H9 (cell line): ENCODE measurements around the gene DUS1L. TPM values are rescaled to one million over a fixed set of nuclear protein-coding genes. Genes with fewer than 3 reads are reported as not detected.

ENCODE experiments used
- DNase-seq: peaks from one replicate; pipeline ENCODE4 v3.0.0-alpha.2; 2017
- H2AFZ ChIP-seq: one replicate; pipeline ENCODE4 v1.6.1; 2013; ENCODE audit warnings: mild to moderate bottlenecking, low read length, control low read depth, moderate library complexity
- H2AK5ac ChIP-seq: 2 replicates; pipeline ENCODE4 v1.6.1; 2013; ENCODE audit warnings: low read length, control low read depth, mixed read lengths; ENCODE audit not compliant: insufficient read length
- H2BK120ac ChIP-seq: one replicate; pipeline ENCODE4 v1.6.1; 2013; ENCODE audit warnings: low read depth, mild to moderate bottlenecking, low read length, control low read depth, inconsistent platforms; ENCODE audit not compliant: poor library complexity, severe bottlenecking
- H2BK12ac ChIP-seq: 2 replicates; pipeline ENCODE4 v1.6.1; 2013; ENCODE audit warnings: low read length, control low read depth, mixed read lengths, low read depth; ENCODE audit not compliant: insufficient read length
- H2BK15ac ChIP-seq: 2 replicates; pipeline ENCODE4 v1.6.1; 2013; ENCODE audit warnings: low read depth, low read length, control low read depth
- H2BK20ac ChIP-seq: one replicate; pipeline ENCODE4 v1.6.1; 2013; ENCODE audit warnings: low read depth, mild to moderate bottlenecking, low read length, control low read depth, inconsistent platforms; ENCODE audit not compliant: poor library complexity, severe bottlenecking
- H2BK5ac ChIP-seq: 2 replicates; pipeline ENCODE4 v1.6.1; 2013; ENCODE audit warnings: low read length, control low read depth, mixed read lengths; ENCODE audit not compliant: insufficient read length
- H3K14ac ChIP-seq: 2 replicates; pipeline ENCODE4 v1.6.1; 2013; ENCODE audit warnings: low read length, control low read depth; ENCODE audit not compliant: insufficient read depth
- H3K18ac ChIP-seq: 2 replicates; pipeline ENCODE4 v1.6.1; 2013; ENCODE audit warnings: low read depth, mild to moderate bottlenecking, mixed read lengths, low read length, control low read depth; ENCODE audit not compliant: insufficient read length
- H3K23ac ChIP-seq: 2 replicates; pipeline ENCODE4 v1.6.1; 2013; ENCODE audit warnings: low read length, control low read depth, mixed read lengths, low read depth; ENCODE audit not compliant: insufficient read length
- H3K23me2 ChIP-seq: 2 replicates; pipeline ENCODE4 v1.6.1; 2013; ENCODE audit warnings: low read depth, mild to moderate bottlenecking, mixed read lengths, low read length, control low read depth; ENCODE audit not compliant: insufficient read length, poor library complexity, severe bottlenecking
- H3K27ac ChIP-seq: 2 replicates; pipeline ENCODE4 v1.5.1; 2013; ENCODE audit warnings: low read length, control low read depth, mixed read lengths, low read depth; ENCODE audit not compliant: insufficient read length
- H3K27me3 ChIP-seq: 2 replicates; pipeline ENCODE4 v1.6.1; 2013; ENCODE audit warnings: low read length, control low read depth, inconsistent platforms; ENCODE audit not compliant: insufficient read depth
- H3K4ac ChIP-seq: 2 replicates; pipeline ENCODE4 v1.6.1; 2013; ENCODE audit warnings: low read depth, mild to moderate bottlenecking, control low read depth, inconsistent platforms, low read length, moderate library complexity
- H3K4me1 ChIP-seq: 2 replicates; pipeline ENCODE4 v1.6.1; 2013; ENCODE audit warnings: low read length, control low read depth, inconsistent platforms; ENCODE audit not compliant: insufficient read depth
- H3K4me2 ChIP-seq: 2 replicates; pipeline ENCODE4 v1.6.1; 2013; ENCODE audit warnings: low read length, control low read depth, mixed read lengths; ENCODE audit not compliant: insufficient read length, insufficient read depth
- H3K56ac ChIP-seq: 2 replicates; pipeline ENCODE4 v1.6.1; 2013; ENCODE audit warnings: low read depth, mild to moderate bottlenecking, mixed read lengths, low read length, control low read depth; ENCODE audit not compliant: insufficient read length
- H3K79me1 ChIP-seq: 2 replicates; pipeline ENCODE4 v1.6.1; 2013; ENCODE audit warnings: low read depth, mild to moderate bottlenecking, moderate library complexity, low read length, control low read depth, inconsistent platforms; ENCODE audit not compliant: insufficient read depth, poor library complexity, severe bottlenecking
- H3K79me2 ChIP-seq: 2 replicates; pipeline ENCODE4 v1.6.1; 2013; ENCODE audit warnings: low read length, control low read depth, inconsistent platforms; ENCODE audit not compliant: insufficient read depth
- H3K9ac ChIP-seq: 2 replicates; pipeline ENCODE4 v1.6.1; 2013; ENCODE audit warnings: low read length, control low read depth, mixed read lengths; ENCODE audit not compliant: insufficient read length; ENCODE audit errors: extremely low read depth
- H3K9me3 ChIP-seq: one replicate; pipeline ENCODE4 v1.6.1; 2013; ENCODE audit warnings: low read depth, low read length, inconsistent platforms; ENCODE audit not compliant: control insufficient read depth
- H3T11ph ChIP-seq: one replicate; pipeline ENCODE4 v1.6.1; 2013; ENCODE audit warnings: mild to moderate bottlenecking, low read length, control low read depth, inconsistent platforms
- H4K20me1 ChIP-seq: one replicate; pipeline ENCODE4 v1.6.1; 2013; ENCODE audit not compliant: control insufficient read depth, insufficient read length, insufficient read depth
- H4K5ac ChIP-seq: 2 replicates; pipeline ENCODE4 v1.6.1; 2013; ENCODE audit warnings: low read depth, mild to moderate bottlenecking, mixed read lengths, low read length, control low read depth; ENCODE audit not compliant: insufficient read length
- H4K8ac ChIP-seq: replicated peaks from 2 replicates; pipeline ENCODE4 v1.6.1; 2013; ENCODE audit warnings: low read length, control low read depth, mixed read lengths, low read depth; ENCODE audit not compliant: insufficient read length
- H4K91ac ChIP-seq: 2 replicates; pipeline ENCODE4 v1.6.1; 2013; ENCODE audit warnings: low read depth, mild to moderate bottlenecking, moderate library complexity, mixed read lengths, low read length, control low read depth; ENCODE audit not compliant: insufficient read length
- H3K27ac Mint-ChIP-seq, 3 experiments: 2 replicates in 2 of 3; 3 replicates in 1 of 3; pipeline ENCODE4 v1.8.0; 2020 to 2021; ENCODE audit warnings: mixed read lengths in 3 of 3, mild to moderate bottlenecking in 1 of 3, moderate library complexity in 1 of 3
- H3K27me3 Mint-ChIP-seq: 2 replicates; pipeline ENCODE4 v1.8.0; 2021; ENCODE audit warnings: low read depth, mild to moderate bottlenecking, moderate library complexity, mixed read lengths
- H3K36me3 Mint-ChIP-seq, 3 experiments: 2 replicates in 2 of 3; 3 replicates in 1 of 3; pipeline ENCODE4 v1.8.0; 2020 to 2021; ENCODE audit warnings: low read depth in 3 of 3, mixed read lengths in 3 of 3; ENCODE audit not compliant: insufficient read depth in 1 of 3
- H3K4me1 Mint-ChIP-seq, 2 experiments: 2 replicates each; pipeline ENCODE4 v1.8.0; 2020; ENCODE audit warnings: mixed read lengths in 2 of 2
- H3K4me3 Mint-ChIP-seq, 2 experiments: 2 replicates in 1 of 2; 3 replicates in 1 of 2; pipeline ENCODE4 v1.8.0; 2020 to 2021; ENCODE audit warnings: mild to moderate bottlenecking in 2 of 2, mixed read lengths in 2 of 2, moderate library complexity in 1 of 2
- H3K9me3 Mint-ChIP-seq, 2 experiments: 2 replicates in 1 of 2; 3 replicates in 1 of 2; pipeline ENCODE4 v1.8.0; 2020; ENCODE audit warnings: mild to moderate bottlenecking in 2 of 2, mixed read lengths in 2 of 2, moderate library complexity in 1 of 2
- WGBS: extraction: QIAGEN DNeasy Blood & Tissue Kit; methylation state at CpG from one replicate; pipeline ENCODE4 v1.1.7; 2013; ENCODE audit warnings: missing lambda C conversion rate, low lambda C conversion rate, mixed read lengths; ENCODE audit not compliant: insufficient read length; ENCODE audit errors: extremely low coverage; 5-methylcytosine and 5-hydroxymethylcytosine counted together
- total RNA-seq: library from RNA; stranded (reverse); gene quantifications from 2 replicates; pipeline ENCODE4 v1.2.1, GENCODE V29; 2021
- TF ChIP-seq, protein P1 (sequence below): fragments of 200-600 bp; sonication (generic); conservative IDR thresholded peaks from 3 replicates; pipeline ENCODE4 v1.8.0; 2021; ENCODE audit warnings: antibody characterized with exemption, mild to moderate bottlenecking

DUS1L gene
- total RNA-seq, 1 experiment from 2014 or later, result 103 TPM

DNA sequence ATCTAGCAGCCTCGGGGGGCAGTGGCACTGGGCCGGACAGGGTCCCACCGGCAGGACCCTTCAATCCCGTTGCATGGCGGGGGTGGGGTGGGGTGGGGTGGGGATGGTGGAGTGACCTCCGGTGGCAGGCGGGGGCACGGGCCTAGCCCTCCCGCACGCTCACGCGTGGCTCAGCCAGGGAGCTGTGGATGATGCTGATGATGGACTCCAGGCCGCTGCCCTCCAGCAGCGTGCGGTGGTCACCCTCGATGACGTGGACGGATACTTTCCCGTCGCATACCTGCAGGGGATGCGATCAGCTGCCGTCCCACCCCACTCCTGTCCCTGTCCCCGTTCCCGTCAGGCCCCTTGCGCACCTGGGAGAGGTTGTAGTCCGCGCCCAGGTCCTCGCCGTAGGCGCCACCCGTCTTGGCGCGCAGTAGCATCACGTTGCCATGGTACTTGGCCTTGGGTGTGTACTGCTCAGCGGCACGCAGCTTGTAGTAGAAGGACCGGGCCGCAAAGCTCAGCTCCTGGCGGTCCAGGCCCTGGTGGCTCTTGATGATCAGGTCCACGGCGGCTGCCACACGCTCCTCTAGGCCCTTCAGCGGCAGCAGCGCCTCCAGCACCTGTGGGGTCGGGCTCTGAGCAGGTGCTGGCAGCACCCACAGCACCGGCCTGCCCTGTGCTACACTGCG is 13.5 kb upstream of the DUS1L start:
- H4K5ac ChIP-seq, result no peak overlapping the region
- no peak overlapping the region for H3K14ac ChIP-seq
- no peak overlapping the region for H2BK20ac ChIP-seq
- H3K27ac ChIP-seq, result no peak overlapping the region
- WGBS, result no CpG with 5 or more reads among the region's 47 CpGs
- H2BK12ac ChIP-seq, result no peak overlapping the region
- no peaks in the 10 kb centered on the region for H3K4me1 ChIP-seq
- H3K27me3 ChIP-seq, result no peaks in the 10 kb centered on the region
- H2BK5ac ChIP-seq, result no peak overlapping the region
- H3K23me2 ChIP-seq, result no peaks in the 10 kb centered on the region
- H2BK15ac ChIP-seq, result no peak overlapping the region
- no peak overlapping the region for H2BK120ac ChIP-seq
- H4K91ac ChIP-seq, result no peak overlapping the region
- TF ChIP-seq, protein P1, sequence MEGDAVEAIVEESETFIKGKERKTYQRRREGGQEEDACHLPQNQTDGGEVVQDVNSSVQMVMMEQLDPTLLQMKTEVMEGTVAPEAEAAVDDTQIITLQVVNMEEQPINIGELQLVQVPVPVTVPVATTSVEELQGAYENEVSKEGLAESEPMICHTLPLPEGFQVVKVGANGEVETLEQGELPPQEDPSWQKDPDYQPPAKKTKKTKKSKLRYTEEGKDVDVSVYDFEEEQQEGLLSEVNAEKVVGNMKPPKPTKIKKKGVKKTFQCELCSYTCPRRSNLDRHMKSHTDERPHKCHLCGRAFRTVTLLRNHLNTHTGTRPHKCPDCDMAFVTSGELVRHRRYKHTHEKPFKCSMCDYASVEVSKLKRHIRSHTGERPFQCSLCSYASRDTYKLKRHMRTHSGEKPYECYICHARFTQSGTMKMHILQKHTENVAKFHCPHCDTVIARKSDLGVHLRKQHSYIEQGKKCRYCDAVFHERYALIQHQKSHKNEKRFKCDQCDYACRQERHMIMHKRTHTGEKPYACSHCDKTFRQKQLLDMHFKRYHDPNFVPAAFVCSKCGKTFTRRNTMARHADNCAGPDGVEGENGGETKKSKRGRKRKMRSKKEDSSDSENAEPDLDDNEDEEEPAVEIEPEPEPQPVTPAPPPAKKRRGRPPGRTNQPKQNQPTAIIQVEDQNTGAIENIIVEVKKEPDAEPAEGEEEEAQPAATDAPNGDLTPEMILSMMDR, result no peak
- no peaks in the 10 kb centered on the region for H4K20me1 ChIP-seq
- H3K4me3 Mint-ChIP-seq, result no peak overlapping the region
- no peaks in the 10 kb centered on the region for H3K9me3 Mint-ChIP-seq
- H3K4me2 ChIP-seq, result no peak overlapping the region
- H3T11ph ChIP-seq, result no peak overlapping the region
- no peak overlapping the region for H4K8ac ChIP-seq
- H3K27ac Mint-ChIP-seq, result no peak overlapping the region
- no peak overlapping the region for H3K4ac ChIP-seq
- H3K79me2 ChIP-seq, result no peaks in the 10 kb centered on the region
- no peak overlapping the region for H3K9ac ChIP-seq
- H3K36me3 Mint-ChIP-seq, result peaks cover 20 to 48% (median 46%) of the 10 kb centered on the region in 3 experiments; a peak in 6 of 7 replicates
- DNase-seq, result no peak
- no peaks in the 10 kb centered on the region; a peak in 2 of 4 replicates for H3K4me1 Mint-ChIP-seq
- H3K27me3 Mint-ChIP-seq, result peaks cover 13% of the 10 kb centered on the region
- H2AFZ ChIP-seq, result no peak overlapping the region
- no peaks in the 10 kb centered on the region for H3K79me1 ChIP-seq
- no peak overlapping the region for H3K23ac ChIP-seq
- H3K9me3 ChIP-seq, result no peaks in the 10 kb centered on the region
- H2AK5ac ChIP-seq, result no peak overlapping the region
- H3K56ac ChIP-seq, result no peak overlapping the region
- no peak overlapping the region for H3K18ac ChIP-seq
